HFFc6 (cell line): ENCODE results near the gene NOTCH4. TPM values are rescaled to one million over a fixed set of nuclear protein-coding genes. Genes with fewer than 3 reads are reported as not detected.

Source experiments
- DNase-seq: peaks from one replicate; pipeline ENCODE4 v3.0.0-alpha.2; 2018
- H3K27ac Mint-ChIP-seq: 2 replicates; pipeline ENCODE4 v1.8.0; 2020; ENCODE audit warnings: mild to moderate bottlenecking, mixed read lengths
- H3K27me3 Mint-ChIP-seq: 2 replicates; pipeline ENCODE4 v1.8.0; 2021; ENCODE audit warnings: mild to moderate bottlenecking, moderate library complexity, mixed read lengths; ENCODE audit not compliant: insufficient read depth
- H3K36me3 Mint-ChIP-seq: 2 replicates; pipeline ENCODE4 v1.8.0; 2021; ENCODE audit warnings: low read depth, mixed read lengths
- H3K4me1 Mint-ChIP-seq: 2 replicates; pipeline ENCODE4 v1.8.0; 2020; ENCODE audit warnings: low read depth, mixed read lengths
- H3K4me3 Mint-ChIP-seq: 2 replicates; pipeline ENCODE4 v1.8.0; 2020; ENCODE audit warnings: mild to moderate bottlenecking, moderate library complexity, mixed read lengths
- H3K9me3 Mint-ChIP-seq: 2 replicates; pipeline ENCODE4 v1.8.0; 2020; ENCODE audit warnings: mild to moderate bottlenecking, mixed read lengths
- total RNA-seq, 6 experiments: library from RNA; stranded (reverse); fragmentation: NEBNext Ultra II Directional; extraction: Animal tissue kit (Norgen Biotek cat#: 25700); gene quantifications; 2 replicates in 1 of 6; 3 replicates in 5 of 6; pipeline ENCODE4 v1.2.3, GENCODE V29; 2021
- TF ChIP-seq, protein P1 (sequence below): fragments of 200-600 bp; sonication (generic); IDR thresholded peaks from 2 replicates; pipeline ENCODE4 v1.5.0; 2021; ENCODE audit warnings: antibody characterized with exemption, mild to moderate bottlenecking

Gene NOTCH4
- total RNA-seq, 6 experiments from 2014 or later: 0.29 to 0.68 (median 0.48) TPM

DNA sequence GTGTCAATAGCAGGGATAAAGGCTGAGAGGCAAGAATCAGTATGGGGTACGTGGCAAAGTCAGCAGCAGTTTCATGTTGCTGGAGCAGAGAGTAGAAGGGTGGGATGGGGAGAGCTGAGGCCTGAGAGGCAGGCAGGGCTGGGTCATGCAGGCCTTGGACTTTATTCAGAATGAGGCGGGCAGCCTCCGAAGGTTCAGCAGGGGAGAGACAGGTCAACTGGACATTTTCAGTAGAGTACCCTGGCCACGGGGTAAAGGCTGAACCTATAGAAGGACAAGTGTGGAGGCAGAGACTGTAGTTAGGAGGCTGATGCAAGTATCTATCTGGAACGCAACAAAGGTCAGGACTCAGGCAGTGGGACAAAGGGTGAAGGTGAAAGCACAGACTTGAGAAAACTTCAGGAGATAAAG lies 13.7 kb downstream of the NOTCH4 start:
- H3K27me3 Mint-ChIP-seq: peaks cover 19% of the 10 kb centered on the region
- H3K9me3 Mint-ChIP-seq: peaks cover 5% of the 10 kb centered on the region
- no peak for DNase-seq
- no peaks in the 10 kb centered on the region; the same call in 1 of the 2 replicates for H3K36me3 Mint-ChIP-seq
- no peaks in the 10 kb centered on the region for H3K4me1 Mint-ChIP-seq
- TF ChIP-seq, protein P1, sequence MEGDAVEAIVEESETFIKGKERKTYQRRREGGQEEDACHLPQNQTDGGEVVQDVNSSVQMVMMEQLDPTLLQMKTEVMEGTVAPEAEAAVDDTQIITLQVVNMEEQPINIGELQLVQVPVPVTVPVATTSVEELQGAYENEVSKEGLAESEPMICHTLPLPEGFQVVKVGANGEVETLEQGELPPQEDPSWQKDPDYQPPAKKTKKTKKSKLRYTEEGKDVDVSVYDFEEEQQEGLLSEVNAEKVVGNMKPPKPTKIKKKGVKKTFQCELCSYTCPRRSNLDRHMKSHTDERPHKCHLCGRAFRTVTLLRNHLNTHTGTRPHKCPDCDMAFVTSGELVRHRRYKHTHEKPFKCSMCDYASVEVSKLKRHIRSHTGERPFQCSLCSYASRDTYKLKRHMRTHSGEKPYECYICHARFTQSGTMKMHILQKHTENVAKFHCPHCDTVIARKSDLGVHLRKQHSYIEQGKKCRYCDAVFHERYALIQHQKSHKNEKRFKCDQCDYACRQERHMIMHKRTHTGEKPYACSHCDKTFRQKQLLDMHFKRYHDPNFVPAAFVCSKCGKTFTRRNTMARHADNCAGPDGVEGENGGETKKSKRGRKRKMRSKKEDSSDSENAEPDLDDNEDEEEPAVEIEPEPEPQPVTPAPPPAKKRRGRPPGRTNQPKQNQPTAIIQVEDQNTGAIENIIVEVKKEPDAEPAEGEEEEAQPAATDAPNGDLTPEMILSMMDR: no peak
- no peak overlapping the region for H3K4me3 Mint-ChIP-seq
- no peak overlapping the region for H3K27ac Mint-ChIP-seq

DNA sequence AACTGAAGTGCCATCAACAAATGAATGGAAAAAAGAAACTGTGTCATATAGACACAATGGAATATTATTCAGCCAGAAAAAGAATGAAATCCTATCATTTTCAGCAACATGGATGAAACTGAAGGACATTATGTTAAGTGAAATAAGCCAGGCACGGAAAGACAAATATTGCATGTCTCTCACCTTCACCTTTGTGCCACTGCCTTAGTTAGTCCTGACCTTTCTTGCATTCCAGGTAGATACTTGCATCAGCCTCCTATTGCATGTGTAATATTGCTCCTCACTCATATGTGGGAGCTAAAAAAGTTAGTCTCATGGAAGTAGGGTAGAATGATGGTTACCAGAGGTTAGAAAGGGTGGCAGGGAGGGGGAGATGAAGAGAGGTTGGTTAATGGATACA lies 14.9 kb downstream of the NOTCH4 start:
- Mint-ChIP-seq H3K4me1 (no peaks in the 10 kb centered on the region), H3K4me3 (no peak overlapping the region), H3K36me3 (no peaks in the 10 kb centered on the region; the same call in 1 of the 2 replicates), H3K9me3 (peaks cover 5% of the 10 kb centered on the region), H3K27ac (no peak overlapping the region), H3K27me3 (peaks cover 17% of the 10 kb centered on the region)
- TF ChIP-seq, protein P1: no peak
- DNase-seq: no peak

DNA sequence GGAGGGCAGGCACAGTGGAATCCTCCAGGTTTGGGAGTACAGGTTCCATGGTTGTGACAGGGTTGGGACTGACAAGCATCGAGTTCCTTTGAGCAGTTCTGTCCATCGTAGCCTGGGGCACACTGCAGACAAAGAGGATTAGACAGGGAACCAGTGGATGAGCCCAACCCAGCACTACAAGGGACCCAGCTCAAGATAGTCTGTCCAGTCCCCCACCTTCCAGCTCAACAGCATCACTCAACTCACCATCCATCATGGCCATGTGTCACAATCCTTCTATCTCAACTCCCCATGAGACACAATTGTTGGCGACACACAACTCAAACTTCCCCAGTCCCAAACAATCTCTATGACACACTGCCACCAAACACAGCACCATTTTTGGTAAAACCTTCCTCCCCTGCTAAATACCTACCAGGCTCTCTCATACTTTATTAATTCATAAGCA lies 19.6 kb downstream of the NOTCH4 start:
- Mint-ChIP-seq H3K4me3 (no peak overlapping the region), H3K36me3 (no peaks in the 10 kb centered on the region; the same call in 1 of the 2 replicates), H3K9me3 (peaks cover 5% of the 10 kb centered on the region), H3K4me1 (no peaks in the 10 kb centered on the region), H3K27ac (no peak overlapping the region), H3K27me3 (peaks cover 21% of the 10 kb centered on the region)
- DNase-seq: no peak
- TF ChIP-seq, protein P1: no peak

DNA sequence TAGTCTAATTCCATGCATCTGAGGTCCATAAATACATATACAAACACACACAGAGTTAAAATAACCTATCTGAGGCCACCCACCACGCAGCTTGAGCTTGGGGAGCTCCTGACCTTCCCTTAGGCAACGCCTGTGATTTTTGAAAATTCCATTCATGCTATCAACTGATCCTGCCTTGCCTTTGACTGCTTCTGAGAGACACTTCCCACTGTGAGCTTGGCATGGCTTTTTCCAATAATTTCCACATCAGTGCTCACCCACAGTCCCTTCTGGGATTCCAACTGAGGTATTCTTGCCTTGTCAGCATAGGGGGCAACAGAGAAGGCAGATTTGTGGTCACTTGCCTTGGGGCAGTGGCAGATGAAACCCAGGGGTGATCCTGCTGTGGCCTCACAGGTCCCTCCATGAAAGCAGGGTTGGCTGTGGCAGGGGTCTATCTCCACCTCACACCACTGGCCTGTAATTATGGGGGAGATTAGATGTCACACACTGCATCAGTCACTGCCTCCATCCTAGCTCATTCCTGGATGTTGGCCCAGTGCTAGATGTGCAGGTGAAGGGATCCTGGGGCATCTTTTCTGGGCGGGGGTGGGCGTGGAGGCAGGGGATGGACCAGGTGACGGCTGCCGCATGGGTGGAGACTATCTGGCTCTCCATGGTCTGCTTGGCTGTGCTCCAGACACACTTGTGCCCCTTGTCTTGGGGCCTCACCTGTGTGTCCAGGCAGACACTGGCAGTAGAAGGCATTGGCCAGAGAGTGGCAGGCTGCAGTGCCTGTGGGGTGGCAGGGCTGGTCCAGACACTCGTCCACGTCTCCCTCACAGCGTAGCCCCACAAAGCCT lies 20.2 kb downstream of the NOTCH4 start:
- TF ChIP-seq, protein P1: no peak
- no peaks in the 10 kb centered on the region for H3K4me1 Mint-ChIP-seq
- H3K9me3 Mint-ChIP-seq: peaks cover 5% of the 10 kb centered on the region
- no peak overlapping the region for H3K4me3 Mint-ChIP-seq
- peaks cover 17% of the 10 kb centered on the region for H3K27me3 Mint-ChIP-seq
- H3K36me3 Mint-ChIP-seq: no peaks in the 10 kb centered on the region; the same call in 1 of the 2 replicates
- no peak overlapping the region for H3K27ac Mint-ChIP-seq
- no peak for DNase-seq

DNA sequence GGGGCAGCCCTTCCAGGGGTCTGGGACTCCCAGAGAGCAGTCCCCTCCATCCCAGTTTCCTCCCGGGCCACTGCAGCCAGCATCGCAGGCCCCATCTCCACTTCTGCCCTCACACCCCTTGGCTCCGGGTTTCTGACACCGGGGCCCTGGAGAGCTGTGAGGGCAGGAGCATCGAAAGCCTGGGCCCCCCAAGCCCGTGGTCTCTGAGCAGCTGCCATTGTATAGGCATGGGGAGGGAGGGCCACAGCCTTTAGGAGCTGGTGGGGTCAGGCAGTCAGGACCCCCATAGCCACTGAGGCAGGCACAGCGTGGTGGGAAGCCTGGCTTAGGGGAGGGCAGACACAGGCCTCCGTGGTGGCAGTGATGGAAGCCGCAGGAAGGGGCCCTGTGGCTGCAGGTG lies 21.7 kb downstream of the NOTCH4 start:
- no peak overlapping the region for H3K4me3 Mint-ChIP-seq
- peaks cover 16% of the 10 kb centered on the region for H3K27me3 Mint-ChIP-seq
- no peak for DNase-seq

More for the DNA sequence above, 21.7 kb downstream of the NOTCH4 start:
- TF ChIP-seq, protein P1: no peak
- Mint-ChIP-seq H3K36me3 (no peaks in the 10 kb centered on the region; the same call in 1 of the 2 replicates), H3K9me3 (peaks cover 5% of the 10 kb centered on the region), H3K27ac (no peak overlapping the region), H3K4me1 (no peaks in the 10 kb centered on the region)
